Gastroesophageal sphincter (tissue), 3 donors: ENCODE measurements around the gene LRRC53.

Source experiments
- EP300 ChIP-seq: sonication (generic); formaldehyde crosslinking; IDR thresholded peaks from one replicate; pipeline ENCODE4 v1.6.1; 2017; ENCODE audit warnings: antibody characterized with exemption, mild to moderate bottlenecking
- POLR2A ChIP-seq, 2 donors: fragments of 450-650 bp; IDR thresholded peaks; one replicate each; pipeline ENCODE4 v1.6.1; 2017; ENCODE audit warnings: antibody characterized with exemption in 2 of 2, mild to moderate bottlenecking in 2 of 2, moderate library complexity in 1 of 2
- POLR2AphosphoS5 ChIP-seq: sonication (generic); formaldehyde crosslinking; IDR thresholded peaks from one replicate; pipeline ENCODE4 v1.6.1; 2017; ENCODE audit warnings: antibody characterized with exemption
- TF ChIP-seq, protein P1 (sequence below), 4 experiments: fragments of 200-600 bp in 2 of 4; fragments of 450-650 bp in 2 of 4; sonication (generic) in 1 of 4; IDR thresholded peaks; one replicate each; pipeline ENCODE4 v1.5.1; 2017 to 2019; ENCODE audit warnings: antibody characterized with exemption in 4 of 4, mild to moderate bottlenecking in 2 of 4, moderate library complexity in 2 of 4

GRCh38 chr1:74467786-74468377, 44.5 kb downstream of the LRRC53 start:
- TF ChIP-seq POLR2A (IDR thresholded peaks at IDR 0.05) (no peak), EP300 (no peak), POLR2AphosphoS5 (no peak)
- TF ChIP-seq, protein P1, sequence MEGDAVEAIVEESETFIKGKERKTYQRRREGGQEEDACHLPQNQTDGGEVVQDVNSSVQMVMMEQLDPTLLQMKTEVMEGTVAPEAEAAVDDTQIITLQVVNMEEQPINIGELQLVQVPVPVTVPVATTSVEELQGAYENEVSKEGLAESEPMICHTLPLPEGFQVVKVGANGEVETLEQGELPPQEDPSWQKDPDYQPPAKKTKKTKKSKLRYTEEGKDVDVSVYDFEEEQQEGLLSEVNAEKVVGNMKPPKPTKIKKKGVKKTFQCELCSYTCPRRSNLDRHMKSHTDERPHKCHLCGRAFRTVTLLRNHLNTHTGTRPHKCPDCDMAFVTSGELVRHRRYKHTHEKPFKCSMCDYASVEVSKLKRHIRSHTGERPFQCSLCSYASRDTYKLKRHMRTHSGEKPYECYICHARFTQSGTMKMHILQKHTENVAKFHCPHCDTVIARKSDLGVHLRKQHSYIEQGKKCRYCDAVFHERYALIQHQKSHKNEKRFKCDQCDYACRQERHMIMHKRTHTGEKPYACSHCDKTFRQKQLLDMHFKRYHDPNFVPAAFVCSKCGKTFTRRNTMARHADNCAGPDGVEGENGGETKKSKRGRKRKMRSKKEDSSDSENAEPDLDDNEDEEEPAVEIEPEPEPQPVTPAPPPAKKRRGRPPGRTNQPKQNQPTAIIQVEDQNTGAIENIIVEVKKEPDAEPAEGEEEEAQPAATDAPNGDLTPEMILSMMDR (IDR thresholded peaks at IDR 0.05), result no peak
